Dermis microvascular lymphatic vessel endothelial cell (primary cell): ENCODE results near the gene MAP3K2. TPM values are rescaled to one million over a fixed set of nuclear protein-coding genes. Genes with fewer than 3 reads are reported as not detected.
"Not testable (repeated sequence)": the region's sequence is repeated elsewhere in the genome, so short reads cannot be mapped to it uniquely, and the experiment has no call there.

Experiments
- DNase-seq, 2 donors: peaks; one replicate each; pipeline versions ENCODE4 v3.0.0 to v3.0.0-alpha.2; 2010; ENCODE audit warnings: low read depth in 2 of 2
- total RNA-seq: library from RNA; depleted of rRNA; stranded (reverse); fragments of >200 nt; gene quantifications from 2 replicates; pipeline ENCODE4 v1.2.1, GENCODE V29; 2014

The MAP3K2 gene
- total RNA-seq, 1 donor from 2014 or later = 13.2 TPM

- no peak for DNase-seq
These were observed 33.5 kb upstream of the MAP3K2 start for GRCh38 chr2:127421116-127421800.

GRCh38 chr2:127420039-127420864 lies 32.5 kb upstream of the MAP3K2 start:
- no peak for DNase-seq

- no peak for DNase-seq
These were observed 31.8 kb upstream of the MAP3K2 start for GRCh38 chr2:127419448-127420038.

GRCh38 chr2:127419112-127419430 lies 31.3 kb upstream of the MAP3K2 start:
- DNase-seq = no peak

- DNase-seq = no peak
These were observed 30.7 kb upstream of the MAP3K2 start, which contains the start of gene PROC for GRCh38 chr2:127418300-127419111. Gene PROC (plus strand): TSS chr2:127418427. CDS start chr2:127419943, 1,516 bp downstream.

- DNase-seq = no peak
These were observed 29.6 kb upstream of the MAP3K2 start for GRCh38 chr2:127417406-127417805.

- no peak for DNase-seq
These were observed 28.8 kb upstream of the MAP3K2 start for GRCh38 chr2:127416506-127417001.

GRCh38 chr2:127415593-127416505 lies 28.1 kb upstream of the MAP3K2 start:
- DNase-seq = peak; percentile 22 to 74

GRCh38 chr2:127414638-127415592 lies 27.1 kb upstream of the MAP3K2 start:
- no peak for DNase-seq

- DNase-seq = peak in 1 of 2 donors; percentile 66
These were observed 26.2 kb upstream of the MAP3K2 start for GRCh38 chr2:127413782-127414637.

GRCh38 chr2:127413200-127413599 lies 25.4 kb upstream of the MAP3K2 start:
- no peak for DNase-seq

- DNase-seq = peak; percentile 55 to 70
These were observed 24.0 kb upstream of the MAP3K2 start for GRCh38 chr2:127411653-127412369.

GRCh38 chr2:127410871-127411652 lies 23.3 kb upstream of the MAP3K2 start:
- peak; percentile 57 to 61 for DNase-seq

GRCh38 chr2:127409716-127410115 lies 21.9 kb upstream of the MAP3K2 start:
- not testable (repeated sequence) for DNase-seq

- no peak for DNase-seq
These were observed 21.0 kb upstream of the MAP3K2 start for GRCh38 chr2:127408807-127409099.

- peak; percentile 66 to 94 for DNase-seq
These were observed 20.4 kb upstream of the MAP3K2 start for GRCh38 chr2:127408004-127408806.
